GM19397 (cell line): ENCODE data around the gene FLNB.
"Not testable (repeated sequence)": the region's sequence is repeated elsewhere in the genome, so short reads cannot be mapped to it uniquely, and the experiment has no call there.

Source experiments
- ATAC-seq: cut with Tn5 transposase; IDR thresholded peaks from one replicate; pipeline ENCODE4 v1.9.1; 2021; ENCODE audit warnings: mild to moderate bottlenecking, moderate library complexity; ENCODE audit not compliant: unreplicated experiment

FLNB gene

DNA sequence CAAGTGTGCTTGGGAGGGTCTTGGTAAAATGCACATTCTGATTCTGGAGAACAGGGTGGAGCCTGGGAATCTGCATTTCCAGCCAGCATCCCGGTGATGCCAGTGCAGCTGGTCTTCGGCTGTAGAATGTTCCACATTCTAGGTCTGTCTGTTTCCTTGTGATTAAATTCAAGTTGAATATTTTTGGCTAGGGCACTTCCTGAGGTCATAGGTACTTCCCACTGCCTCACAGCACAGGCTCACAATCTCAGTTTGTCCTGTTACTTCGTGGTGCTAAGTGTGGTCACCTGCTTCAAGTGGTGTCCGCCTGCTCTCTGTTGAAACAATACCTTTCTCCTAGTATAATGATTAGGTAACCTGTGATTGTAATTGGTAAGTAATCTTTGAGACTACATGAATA lies 40.1 kb downstream of the FLNB start:
- no peak for ATAC-seq

DNA sequence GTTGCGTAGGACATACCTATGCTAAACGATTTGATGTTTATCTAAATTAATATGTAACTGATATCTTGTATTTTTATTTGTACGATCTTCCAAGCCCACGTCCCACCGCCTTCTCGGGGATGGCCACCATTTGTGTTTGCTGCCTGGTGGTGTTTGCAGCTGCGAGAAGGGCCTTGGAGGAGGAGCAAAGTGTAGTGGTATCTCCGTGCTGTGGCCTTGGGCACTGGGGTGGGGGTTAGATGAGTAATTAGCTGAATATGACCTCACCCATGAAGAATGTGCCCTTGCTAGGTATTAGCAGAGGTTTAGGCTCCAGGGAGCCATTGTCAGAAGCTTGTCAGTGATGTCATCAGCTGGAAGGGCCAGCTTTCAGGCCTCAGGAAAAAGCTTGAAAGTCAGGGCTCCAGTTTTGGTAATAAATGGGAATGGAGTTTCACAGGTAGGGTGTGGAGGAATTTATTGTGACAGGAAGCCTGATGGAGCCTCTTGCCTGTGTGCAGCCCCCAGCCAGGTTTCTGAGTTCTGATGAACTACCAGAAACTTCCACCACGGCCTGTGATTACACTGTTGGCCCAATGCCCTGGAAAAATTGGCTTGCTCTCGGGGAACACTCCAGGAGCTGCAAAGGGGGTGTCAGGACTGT lies 41.0 kb downstream of the FLNB start:
- no peak for ATAC-seq

DNA sequence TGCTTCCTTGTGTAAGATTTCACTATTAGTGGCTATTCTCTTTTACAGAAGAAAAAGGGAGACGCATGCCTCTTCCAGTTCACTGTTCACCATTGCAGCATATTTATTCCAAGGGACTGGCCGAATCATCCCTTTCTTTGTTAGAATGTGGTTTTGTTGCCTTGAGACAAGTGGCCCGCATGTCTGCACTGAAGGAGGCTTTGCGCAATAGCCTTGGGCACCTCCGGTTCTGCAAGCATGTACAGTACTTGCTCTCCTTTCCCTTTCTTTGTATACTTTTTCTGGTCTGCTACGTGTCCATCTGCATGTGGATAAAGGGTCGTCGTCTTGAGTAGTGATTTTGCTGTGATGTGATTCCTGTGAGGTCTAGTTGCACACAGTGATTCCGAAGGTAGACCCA lies 43.0 kb downstream of the FLNB start:
- no peak for ATAC-seq

DNA sequence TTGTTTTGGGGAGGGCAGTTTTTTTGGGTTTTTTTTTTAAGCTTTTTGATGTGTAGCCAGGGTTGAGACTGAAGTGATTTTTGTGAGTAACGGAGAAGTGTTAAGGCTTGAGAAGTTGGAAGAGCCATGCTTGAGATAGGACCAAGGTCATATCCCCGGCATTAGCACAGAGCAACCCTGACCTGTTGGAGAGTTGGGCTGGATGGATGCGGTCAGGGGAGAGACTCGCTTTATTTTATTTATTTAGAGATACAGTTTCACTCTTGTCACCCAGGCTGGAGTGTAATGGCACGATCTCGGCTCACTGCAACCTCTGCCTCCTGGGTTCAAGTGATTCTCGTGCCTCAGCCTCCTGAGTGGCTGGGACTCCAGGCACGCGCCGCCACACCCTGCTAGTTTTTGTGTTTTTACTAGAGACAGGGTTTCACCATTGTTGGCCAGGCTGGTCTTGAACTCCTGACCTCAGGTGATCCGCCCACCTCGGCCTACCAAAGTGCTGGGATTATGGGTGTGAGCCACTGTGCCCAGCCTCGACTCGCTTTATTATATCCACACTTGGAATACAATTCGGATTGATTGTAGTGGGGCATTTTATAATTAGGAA lies 43.5 kb downstream of the FLNB start:
- not testable (repeated sequence) for ATAC-seq

DNA sequence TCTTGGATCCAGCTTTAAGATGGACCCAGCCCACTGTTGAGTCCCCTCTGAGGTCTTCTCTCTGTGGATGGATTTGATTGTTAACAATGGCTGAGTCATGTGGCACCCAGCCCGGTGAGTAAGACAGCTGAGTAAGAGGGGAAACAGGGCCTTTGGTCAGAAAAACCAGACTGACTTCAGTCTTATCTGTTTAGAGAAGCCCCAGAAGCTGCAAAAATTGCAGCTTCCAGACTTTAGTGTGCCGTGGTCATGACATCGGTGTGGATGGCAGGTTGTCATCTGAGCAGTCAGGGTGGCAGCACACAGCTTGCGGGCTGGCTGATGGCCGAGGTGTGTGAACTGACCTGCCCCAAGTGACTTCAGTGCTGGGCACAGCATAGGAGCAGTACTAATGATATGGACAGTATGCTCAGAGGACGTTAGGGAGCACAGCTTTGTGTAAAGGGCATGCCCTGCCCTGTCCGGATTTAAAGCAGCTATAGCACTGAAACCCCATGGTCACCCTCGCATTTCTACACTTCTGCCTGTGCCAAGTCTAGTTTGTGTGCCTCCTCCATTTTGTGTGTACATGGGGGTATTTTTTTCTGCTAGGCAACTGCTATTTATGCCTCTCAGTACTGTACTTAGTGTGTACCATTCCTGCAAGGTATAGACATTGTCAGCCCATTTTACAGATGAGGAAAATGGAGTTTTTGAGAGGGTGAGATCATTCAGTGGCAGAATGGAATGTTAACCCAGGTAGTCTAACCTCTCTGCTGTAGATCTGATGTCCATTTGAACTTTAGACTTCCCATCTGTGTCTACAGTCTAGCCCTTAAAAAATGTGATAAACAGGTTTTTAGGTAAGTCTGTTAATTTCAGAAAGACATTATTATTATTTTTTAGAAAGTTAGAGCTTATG lies 44.4 kb downstream of the FLNB start:
- ATAC-seq = no peak

DNA sequence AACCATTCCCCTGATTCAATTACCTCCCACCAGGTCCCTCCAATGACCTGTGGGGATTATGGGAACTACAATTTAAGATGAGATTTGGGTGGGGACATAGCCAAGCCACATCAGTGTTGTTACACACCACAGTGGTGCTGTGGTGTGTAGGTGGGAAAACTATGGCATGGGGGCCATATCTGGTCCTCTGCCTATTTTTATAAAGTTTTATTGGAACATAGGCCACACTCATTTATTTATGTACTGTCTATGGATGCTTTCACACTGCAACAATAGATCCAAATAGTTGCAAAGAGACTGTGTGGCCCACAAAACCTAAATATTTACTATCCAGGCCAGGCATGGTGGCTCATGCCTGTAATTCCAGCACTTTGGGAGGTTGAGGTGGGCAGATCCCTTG lies 46.4 kb downstream of the FLNB start:
- ATAC-seq = no peak

DNA sequence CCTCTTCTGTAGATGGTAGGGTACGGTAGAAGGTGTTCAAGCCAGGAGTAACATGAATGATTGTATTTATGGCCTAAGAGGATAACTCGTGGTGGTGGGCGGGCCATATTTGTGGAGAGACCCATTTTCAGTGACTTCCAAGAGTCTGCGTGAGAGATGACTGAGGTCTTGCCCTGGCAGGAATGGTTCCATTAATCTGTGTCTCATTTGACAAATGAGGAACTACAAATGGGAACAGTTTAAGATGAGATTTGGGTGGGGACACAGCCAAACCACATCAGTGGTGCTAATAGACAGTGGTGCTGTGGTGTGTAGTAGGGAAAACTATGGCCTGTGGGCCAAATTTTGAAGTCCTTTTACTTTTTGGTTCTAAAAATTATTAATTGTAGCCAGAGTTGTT lies 47.1 kb downstream of the FLNB start:
- no peak for ATAC-seq

DNA sequence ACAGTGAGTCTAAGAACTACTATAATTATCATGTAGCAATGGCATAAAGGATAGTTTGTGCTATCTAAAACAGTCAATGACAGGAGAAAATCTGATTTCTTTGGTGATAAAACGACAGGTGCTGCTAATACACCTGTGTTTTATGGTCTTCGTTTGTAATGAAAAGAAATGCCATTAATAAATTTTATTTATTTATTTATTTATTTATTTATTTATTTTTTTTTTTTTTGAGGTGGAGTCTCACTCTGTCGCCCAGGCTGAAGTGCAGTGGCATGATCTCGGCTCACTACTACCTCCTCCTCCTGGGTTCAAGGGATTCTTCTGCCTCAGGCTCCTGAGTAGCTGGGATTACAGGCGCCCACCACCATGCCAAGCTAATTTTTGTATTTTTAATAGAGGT lies 47.7 kb downstream of the FLNB start:
- not testable (repeated sequence) for ATAC-seq

DNA sequence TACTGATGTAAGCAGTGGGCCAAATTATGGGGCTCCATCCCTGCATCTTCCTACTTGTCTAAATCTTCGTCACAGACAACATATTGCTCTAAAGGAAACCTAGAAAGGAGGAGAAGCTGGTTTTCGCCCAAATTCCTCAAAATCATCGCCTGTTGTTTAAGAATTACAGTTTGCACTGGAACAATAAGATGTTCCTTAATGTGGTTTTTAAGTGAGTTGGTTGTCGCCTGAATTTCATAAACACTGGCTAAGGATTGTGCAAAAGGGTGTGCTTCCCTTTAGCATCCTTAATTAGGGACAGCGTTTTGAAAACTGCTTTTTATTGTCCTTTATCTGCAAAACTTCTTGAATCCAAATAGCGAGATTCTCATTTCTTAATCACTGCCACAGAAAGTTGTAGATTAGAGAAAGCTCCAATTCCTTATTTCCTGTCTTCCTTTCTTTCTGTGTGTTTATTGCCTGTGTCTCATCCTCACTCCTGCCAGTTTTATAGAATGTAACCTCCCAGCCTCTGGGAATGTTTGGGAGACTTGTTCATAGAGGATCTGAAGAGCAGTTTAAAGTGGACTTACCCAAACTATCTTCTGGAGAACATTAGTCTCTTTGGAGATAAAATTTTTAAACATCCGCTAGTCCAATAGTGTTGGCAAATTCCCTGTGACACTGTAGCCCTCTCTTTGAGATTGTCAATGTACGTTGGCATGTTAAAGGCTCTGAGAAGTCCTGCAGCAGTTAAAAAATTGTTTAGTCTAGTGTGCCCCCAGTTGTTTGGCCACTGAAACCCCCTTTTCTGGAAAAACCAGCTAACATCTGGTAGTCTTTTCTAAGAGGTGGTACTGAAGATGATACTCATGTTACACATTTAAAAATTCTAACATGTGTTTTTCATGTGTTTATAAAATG lies 50.4 kb downstream of the FLNB start:
- no peak for ATAC-seq

DNA sequence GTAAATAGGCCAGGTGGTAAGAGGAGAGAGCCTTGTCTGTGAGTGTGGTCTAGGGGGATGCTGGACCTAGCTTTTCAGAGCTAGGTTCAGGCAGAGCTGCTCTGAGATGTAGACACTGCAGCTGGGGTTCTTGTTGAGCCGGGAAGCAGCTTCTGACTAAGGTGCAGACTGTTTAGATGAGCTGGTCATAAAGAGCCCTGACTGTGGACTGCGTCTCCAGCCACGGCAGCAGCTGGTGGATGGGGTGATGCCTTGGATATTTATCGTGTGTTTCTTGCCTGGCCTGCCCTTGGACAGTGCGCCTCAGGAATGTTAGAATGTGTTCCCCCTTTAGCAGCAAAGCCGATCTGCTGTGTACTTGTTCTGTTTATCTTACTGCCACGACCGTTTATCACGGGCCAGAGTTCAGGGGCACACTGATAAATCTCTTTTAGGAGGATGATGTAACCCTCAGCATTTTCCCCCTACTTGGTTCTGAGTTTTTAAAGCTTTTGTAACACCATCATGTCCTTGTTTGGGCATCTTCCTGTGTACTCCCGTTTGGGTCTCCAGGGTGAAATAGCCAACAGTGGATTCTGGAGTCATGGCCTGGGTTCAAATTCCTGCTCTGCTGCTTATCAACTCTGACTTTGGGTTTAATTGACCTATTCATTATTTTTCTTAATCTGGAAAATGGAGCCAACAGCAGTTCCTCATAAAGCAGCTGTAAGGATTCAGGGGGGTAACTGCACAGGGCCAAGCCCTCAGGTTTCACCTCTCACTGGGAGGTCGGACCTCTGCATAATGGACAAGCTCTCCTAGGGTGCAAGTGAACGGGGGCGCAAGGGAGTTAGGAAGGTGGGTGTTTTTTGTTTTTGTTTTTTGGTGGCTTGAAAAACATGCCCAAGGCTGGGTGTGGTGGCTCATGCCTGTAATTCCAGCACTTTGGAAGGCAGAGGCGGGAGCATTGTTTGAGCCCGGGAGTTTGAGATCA lies 51.4 kb downstream of the FLNB start:
- no peak for ATAC-seq

DNA sequence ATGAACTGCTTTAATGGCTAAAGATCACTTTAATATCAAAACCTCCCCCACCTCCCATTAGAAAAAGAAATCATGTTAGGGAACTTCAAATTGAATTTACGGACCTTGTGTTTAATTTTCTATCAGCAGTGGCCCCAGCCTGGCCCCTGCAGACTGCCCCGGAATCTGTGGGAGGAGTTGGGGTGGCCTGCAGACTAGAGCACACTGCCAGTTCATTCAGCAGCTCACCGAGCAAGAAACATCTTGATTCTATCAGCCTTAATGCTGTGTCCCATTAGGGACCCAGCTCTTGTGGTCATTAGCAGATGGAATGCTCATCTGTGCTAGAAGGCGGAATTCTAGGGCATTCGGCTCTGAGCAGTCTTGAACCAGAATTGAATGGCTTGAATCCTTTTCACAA lies 54.2 kb downstream of the FLNB start:
- no peak for ATAC-seq

DNA sequence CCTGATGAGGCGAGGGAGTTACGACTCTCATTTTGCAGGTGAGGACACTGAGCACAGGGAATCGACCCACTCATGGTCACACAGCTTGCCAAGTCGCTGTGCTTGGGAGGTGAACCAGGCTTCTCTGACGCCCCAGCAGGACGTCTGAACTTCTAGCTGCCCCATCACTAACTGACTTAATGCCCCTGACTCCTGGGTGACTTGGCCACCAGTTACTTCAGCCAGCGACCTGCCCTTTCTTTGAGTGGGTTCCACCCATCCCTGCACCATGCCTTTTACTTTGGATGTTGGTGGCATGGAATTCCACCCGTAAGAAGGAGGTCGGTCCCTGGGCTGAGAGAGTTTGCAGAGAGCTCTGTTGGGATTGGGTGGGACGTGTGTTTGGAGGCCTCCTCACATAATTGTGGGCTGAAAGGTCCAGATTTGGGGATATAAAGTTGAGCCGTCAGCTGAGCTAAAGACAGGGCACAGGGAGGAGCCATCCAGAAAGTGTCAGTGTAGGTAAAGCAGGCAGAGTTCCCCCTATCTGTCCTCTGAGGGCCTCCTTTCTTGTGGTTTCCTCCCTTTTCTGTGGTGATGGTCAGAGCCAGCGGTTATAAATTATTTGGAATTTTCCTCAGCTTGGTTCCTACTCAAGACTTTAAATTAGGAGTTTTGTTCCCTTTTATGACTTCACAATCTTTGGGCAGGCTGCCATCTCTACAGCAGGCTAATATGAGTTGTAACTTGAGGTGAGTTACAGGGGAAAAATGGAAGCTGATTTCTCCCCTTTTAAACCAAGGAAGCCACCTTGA lies 55.0 kb downstream of the FLNB start:
- ATAC-seq = no peak

DNA sequence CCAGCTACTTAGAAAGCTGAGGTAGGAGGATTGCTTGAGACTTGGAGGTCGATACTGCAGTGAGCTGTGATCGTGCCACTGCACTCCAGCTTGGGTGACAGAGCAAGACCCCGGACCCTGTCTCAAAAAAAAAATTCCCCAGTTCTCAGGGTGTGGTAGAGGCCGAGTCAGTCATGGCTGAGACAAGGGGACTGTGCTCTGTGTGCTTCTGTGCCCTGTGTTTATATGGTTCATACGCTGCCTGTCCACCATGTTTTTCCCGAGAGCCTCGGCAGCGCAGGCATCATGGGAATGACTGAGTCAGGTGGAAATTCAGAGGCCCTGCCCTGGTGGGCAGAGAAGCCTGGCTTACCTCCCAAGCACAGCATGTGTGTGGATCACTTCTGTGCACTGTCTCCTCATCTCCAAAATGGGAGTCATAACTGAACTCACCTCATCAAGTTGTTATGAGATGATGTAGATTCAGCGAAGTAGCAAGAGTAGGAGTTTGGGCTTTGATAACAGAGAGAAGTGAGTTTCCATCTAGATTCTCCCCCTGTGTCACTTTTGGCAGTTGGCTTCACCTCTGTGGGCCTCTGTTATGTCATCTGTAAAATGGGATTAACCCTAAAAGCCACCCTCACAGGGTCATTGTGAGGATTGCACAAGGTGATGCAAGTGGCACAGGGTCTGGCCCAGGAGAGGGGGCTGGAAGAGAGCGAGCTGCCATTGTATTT lies 56.9 kb downstream of the FLNB start:
- no peak for ATAC-seq

DNA sequence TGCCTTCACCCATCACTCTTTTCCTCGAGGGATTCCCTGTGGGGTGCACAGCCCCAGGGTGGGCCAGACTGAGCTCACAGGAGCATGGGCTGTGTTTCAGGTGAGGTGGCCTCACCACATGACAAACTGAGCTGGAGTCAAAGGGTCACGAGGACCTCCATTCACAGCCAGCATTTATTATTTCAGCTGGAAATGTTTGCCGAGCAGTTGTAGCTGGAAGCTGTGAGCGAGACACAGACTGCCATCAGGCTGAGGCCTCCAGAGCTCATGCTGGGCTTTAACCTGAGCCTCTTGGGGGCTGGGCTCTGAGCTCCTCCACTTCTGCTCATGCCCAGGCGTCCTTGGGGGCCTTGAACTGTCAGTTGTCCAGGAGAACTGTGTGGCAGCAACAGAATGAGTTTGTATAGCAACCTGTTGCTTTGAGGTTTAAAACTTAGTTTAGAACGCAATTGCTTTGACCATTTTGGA lies 57.5 kb downstream of the FLNB start:
- ATAC-seq = no peak

DNA sequence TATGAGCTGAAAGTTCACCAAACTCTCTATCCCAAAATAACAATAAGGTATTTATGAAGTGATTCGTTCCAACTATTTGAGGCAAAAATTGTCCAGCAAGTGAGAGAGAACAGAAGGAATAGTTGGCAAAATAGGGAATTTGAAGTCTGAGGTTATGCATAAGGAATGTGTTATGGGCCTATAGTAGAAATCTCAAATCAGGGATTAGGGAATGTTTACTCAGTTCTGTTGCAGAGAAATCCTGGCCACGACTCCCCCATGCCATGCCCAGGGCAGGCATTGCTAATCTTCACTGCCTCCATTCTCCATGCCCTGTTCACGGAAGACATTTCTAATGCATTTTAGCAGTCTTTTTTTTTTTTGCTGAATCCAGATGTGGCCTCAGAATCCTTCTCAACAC lies 58.6 kb downstream of the FLNB start:
- no peak for ATAC-seq

DNA sequence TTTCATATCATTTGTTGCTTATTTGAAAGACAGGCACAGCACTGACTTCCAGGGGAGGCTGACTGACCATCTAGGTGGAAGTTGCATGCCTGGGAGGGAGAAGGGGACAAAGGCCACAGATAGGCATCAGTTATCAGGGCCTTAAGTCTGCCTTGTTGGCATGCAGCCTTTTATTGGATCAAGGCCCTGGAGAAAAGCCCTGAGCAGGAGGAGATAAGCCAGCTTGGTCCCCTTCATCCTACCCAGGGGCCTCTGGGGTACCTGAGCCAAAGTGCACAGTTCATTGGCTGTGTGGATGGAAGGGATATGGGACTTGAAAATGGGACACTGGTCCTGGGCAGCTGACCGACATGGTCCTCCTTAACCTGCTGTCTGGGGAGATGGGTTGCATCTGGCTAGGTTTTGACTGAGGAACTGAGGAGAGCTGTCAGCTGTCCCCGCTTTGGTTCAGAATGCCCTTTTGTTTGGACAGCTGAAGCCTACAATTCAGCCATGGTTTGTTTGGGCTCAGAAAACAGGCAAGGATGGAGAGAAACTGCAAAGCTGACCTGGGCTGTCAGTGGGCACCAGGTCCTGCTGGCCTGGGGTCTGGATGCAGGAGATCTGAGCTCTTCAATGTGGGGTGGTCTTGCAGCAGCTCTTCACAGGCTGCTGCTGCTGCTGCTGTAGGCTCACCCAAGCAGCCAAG lies 60.0 kb downstream of the FLNB start:
- ATAC-seq = no peak

DNA sequence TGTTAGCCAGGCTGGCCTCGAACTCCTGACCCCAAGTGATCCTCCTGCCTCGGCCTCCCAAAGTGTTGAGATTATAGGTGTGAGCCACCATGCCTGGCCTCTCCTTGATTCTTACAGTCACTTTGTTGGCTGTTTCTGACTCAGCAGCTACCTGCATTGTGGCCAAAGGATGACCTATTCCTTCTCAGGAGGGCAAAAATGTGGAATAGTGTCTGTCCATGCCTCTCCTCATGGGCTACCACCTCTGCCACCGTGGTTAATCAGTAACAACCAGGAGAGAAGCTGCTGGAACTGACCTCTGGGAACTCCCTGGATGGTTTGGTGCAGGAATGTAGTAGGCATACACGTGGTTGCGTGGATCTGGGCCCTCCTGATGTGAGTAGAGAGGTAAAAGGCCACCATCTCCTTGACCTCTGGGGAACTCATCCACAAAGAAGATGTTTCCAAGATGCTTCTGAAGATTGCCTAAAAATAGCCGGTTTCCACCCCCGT lies 63.3 kb downstream of the FLNB start:
- no peak for ATAC-seq
